Measurements from ENCODE around the gene EPHA6. TPM values are rescaled to one million over a fixed set of nuclear protein-coding genes. Genes with fewer than 3 reads are reported as not detected.

Gene EPHA6
- total RNA-seq, 1 experiment from 2014 or later = 0.61 TPM

- WGBS (ENCODE audit: extremely low coverage, insufficient read length, low lambda C conversion rate) = no CpG with 5 or more reads among the region's 1 CpG
- H3K4me2 ChIP-seq (ENCODE audit: insufficient read depth, insufficient read length, low read length) = no peak overlapping the region
Measured at GRCh38 chr3:96803870-96804269, 10.5 kb upstream of the EPHA6 start.

More at GRCh38 chr3:96803870-96804269, 10.5 kb upstream of the EPHA6 start:
- no peak overlapping the region for H2BK20ac ChIP-seq (ENCODE audit: low read depth, low read length, poor library complexity, severe bottlenecking)
- H3K4me1 ChIP-seq (ENCODE audit: insufficient read depth, low read length) = peaks cover 2% of the 10 kb centered on the region; the same call in 1 of the 2 replicates
- no peak overlapping the region for H2BK15ac ChIP-seq (ENCODE audit: low read depth, low read length)
- no peak overlapping the region for H3K9ac ChIP-seq (ENCODE audit: extremely low read depth, insufficient read length, low read length)
- H3K27me3 ChIP-seq (ENCODE audit: insufficient read depth, low read length) = no peaks in the 10 kb centered on the region
- no peaks in the 10 kb centered on the region for H4K20me1 ChIP-seq (ENCODE audit: control insufficient read depth, insufficient read depth, insufficient read length)
- H3K79me2 ChIP-seq (ENCODE audit: insufficient read depth, low read length) = no peaks in the 10 kb centered on the region
- no peaks in the 10 kb centered on the region for H3K79me1 ChIP-seq (ENCODE audit: insufficient read depth, low read depth, low read length, poor library complexity, severe bottlenecking)
- no peak overlapping the region for H3K56ac ChIP-seq (ENCODE audit: insufficient read length, low read depth, low read length)
- no peak overlapping the region for H4K91ac ChIP-seq (ENCODE audit: insufficient read length, low read depth, low read length)
- TF ChIP-seq, protein P1, sequence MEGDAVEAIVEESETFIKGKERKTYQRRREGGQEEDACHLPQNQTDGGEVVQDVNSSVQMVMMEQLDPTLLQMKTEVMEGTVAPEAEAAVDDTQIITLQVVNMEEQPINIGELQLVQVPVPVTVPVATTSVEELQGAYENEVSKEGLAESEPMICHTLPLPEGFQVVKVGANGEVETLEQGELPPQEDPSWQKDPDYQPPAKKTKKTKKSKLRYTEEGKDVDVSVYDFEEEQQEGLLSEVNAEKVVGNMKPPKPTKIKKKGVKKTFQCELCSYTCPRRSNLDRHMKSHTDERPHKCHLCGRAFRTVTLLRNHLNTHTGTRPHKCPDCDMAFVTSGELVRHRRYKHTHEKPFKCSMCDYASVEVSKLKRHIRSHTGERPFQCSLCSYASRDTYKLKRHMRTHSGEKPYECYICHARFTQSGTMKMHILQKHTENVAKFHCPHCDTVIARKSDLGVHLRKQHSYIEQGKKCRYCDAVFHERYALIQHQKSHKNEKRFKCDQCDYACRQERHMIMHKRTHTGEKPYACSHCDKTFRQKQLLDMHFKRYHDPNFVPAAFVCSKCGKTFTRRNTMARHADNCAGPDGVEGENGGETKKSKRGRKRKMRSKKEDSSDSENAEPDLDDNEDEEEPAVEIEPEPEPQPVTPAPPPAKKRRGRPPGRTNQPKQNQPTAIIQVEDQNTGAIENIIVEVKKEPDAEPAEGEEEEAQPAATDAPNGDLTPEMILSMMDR (conservative IDR thresholded peaks at IDR 0.05) = no peak
- no peak overlapping the region for H2BK120ac ChIP-seq (ENCODE audit: low read depth, low read length, poor library complexity, severe bottlenecking)
- no peaks in the 10 kb centered on the region for H3K23me2 ChIP-seq (ENCODE audit: insufficient read length, low read depth, low read length, poor library complexity, severe bottlenecking)
- no peaks in the 10 kb centered on the region for H3K9me3 ChIP-seq (ENCODE audit: control insufficient read depth, low read depth, low read length)
- no peak overlapping the region for H4K5ac ChIP-seq (ENCODE audit: insufficient read length, low read depth, low read length)
- H3T11ph ChIP-seq (ENCODE audit: low read length) = no peak overlapping the region
- Mint-ChIP-seq H3K27me3 (ENCODE audit: low read depth) (no peaks in the 10 kb centered on the region), H3K4me1 (peaks cover 16 to 21% of the 10 kb centered on the region in 2 experiments), H3K9me3 (0 out of 5 replicates have a peak, but pooled peaks cover 0 to 2% of the 10 kb centered on the region in 2 experiments), H3K36me3 (ENCODE audit: insufficient read depth in 1 of 3, low read depth in 3 of 3) (no peaks in the 10 kb centered on the region; a peak in 2 of 7 replicates), H3K4me3 (no peak overlapping the region), H3K27ac (peak overlapping the region; percentile 38 to 81 (median 75); a peak in 6 of 7 replicates)
- peak overlapping the region; percentile 67 for H3K27ac ChIP-seq (ENCODE audit: insufficient read length, low read depth, low read length)
- no peak for DNase-seq
- no peak overlapping the region for H2BK5ac ChIP-seq (ENCODE audit: insufficient read length, low read length)
- no peak overlapping the region for H4K8ac ChIP-seq (replicated peaks; ENCODE audit: insufficient read length, low read depth, low read length)
- no peak overlapping the region for H3K18ac ChIP-seq (ENCODE audit: insufficient read length, low read depth, low read length)
- no peak overlapping the region for H2AK5ac ChIP-seq (ENCODE audit: insufficient read length, low read length)
- no peak overlapping the region for H2BK12ac ChIP-seq (ENCODE audit: insufficient read length, low read depth, low read length)
- no peak overlapping the region for H3K23ac ChIP-seq (ENCODE audit: insufficient read length, low read depth, low read length)
- H3K14ac ChIP-seq (ENCODE audit: insufficient read depth, low read length) = no peak overlapping the region
- no peak overlapping the region for H2AFZ ChIP-seq (ENCODE audit: low read length)
- no peak overlapping the region for H3K4ac ChIP-seq (ENCODE audit: low read depth, low read length)
